HG03354 (cell line): ENCODE data around the gene URI1.
"Not testable (repeated sequence)": the region's sequence is repeated elsewhere in the genome, so short reads cannot be mapped to it uniquely, and the experiment has no call there.

Source experiments
- ATAC-seq: cut with Tn5 transposase; IDR thresholded peaks from one replicate; pipeline ENCODE4 v1.9.1; 2021; ENCODE audit warnings: mild to moderate bottlenecking; ENCODE audit not compliant: unreplicated experiment, poor library complexity, severe bottlenecking

Gene URI1

DNA sequence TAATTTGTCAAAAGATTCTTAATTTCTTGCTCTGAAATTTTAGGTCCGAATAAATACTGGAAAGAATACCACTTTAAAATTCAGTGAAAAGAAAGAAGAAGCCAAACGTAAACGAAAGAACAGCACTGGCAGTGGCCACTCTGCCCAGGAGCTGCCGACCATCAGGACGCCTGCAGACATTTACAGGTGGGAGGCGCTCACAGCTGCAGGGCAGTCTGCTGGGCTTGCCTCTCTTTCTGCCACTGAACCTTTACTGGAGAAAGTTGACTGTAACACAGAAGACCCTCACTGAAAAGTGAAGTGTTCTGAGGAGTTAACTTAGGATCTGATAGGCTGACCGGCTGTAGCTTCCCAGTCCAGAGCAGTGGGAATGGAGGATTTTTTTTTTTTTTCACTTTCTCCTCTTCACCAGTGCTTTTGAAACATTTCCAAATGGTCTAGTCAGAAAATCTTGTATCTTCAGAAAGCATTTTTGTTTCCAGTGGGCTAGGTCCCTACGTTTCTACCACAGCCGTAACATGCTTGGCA, 69.1 kb downstream of the URI1 start:
- no peak for ATAC-seq

DNA sequence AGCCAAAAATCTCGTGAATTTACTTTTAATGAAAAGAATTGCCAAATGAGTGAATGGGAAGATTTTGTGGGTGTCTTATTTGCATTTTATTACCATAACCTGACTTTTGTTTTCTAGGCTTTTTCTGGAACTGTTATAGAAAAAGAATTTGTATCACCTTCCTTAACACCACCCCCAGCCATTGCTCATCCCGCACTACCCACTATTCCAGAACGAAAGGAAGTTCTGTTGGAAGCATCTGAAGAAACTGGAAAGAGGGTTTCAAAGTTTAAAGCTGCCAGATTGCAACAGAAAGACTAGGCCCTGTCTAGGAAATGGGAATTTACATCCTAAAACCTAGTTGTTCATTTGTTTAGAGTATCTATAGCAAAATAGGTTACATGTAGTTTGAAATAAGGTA, 72.7 kb downstream of the URI1 start:
- no peak for ATAC-seq

DNA sequence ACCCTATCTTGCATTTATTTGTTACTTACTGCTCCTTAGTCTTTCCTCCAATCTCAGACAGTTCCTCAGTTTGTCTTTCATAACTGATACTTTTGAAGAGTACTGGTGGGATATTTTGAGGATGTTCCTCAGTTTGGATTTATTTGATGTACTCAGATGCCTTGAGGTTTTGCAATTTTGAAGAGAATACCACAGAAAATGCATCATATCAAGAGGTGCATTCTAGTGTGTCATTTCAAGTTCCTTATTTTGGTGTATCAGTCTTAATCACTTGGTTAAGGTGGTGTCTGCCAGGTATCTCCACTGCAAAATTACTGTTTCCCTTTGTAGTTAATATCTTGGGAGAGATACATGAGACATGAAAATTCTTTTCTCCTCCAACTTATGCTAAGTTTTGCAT, 75.1 kb downstream of the URI1 start:
- ATAC-seq: peak; percentile 69

DNA sequence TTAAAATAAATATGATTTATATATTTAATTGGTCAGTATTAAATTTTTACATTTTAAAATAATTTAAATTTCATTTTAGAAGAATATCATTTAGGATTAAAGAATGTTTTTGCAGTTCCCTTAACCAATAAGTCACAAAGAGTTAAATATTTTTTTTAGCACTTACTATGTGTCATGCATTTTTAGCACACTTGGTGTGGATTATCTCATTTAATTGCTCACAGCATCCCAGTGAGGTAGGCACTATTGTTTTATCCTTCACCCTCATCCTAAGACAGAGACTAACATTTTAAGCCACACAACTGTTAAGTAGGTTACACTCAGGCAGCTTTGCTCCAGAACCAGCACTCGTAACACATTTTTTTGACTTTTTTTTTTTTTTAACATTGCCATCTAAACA, 78.2 kb downstream of the URI1 start:
- no peak for ATAC-seq

DNA sequence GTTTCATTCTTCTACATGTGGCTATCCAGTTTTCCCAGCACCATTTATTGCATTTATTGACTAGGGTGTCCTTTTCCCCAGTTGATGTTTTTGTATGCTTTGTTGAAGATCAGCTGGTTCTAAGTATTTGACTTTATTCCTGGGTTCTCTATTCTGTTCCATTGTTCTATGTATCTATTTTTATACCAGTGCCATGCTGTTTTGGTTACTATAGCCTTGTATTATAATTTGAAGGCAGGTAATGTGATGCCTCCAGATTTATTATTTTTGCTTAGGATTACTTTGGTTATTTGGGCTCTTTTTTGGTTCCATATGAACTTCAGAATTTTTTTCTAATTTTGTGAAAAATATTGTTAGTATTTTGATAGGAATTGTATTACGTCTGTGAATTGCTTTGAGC, 80.6 kb downstream of the URI1 start:
- ATAC-seq: no peak

DNA sequence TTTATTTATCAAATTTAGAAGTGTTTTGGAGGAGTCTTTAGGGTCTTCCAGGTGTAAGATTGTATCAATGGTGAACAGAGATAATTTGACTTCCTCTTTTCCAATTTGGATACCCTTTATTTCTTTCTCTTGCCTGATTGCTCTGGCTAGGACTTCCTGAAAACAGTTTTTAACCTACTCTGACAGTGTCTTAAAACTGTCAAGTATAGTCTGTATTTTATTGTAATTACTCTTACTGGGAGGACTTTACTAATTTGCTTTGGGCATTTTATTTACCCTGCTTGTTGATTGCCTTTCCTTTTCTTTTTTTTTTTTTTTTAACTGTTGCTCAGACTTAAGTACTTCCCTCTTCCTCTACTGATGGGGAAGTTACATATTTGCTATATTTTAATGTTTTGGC, 81.3 kb downstream of the URI1 start:
- no peak for ATAC-seq

DNA sequence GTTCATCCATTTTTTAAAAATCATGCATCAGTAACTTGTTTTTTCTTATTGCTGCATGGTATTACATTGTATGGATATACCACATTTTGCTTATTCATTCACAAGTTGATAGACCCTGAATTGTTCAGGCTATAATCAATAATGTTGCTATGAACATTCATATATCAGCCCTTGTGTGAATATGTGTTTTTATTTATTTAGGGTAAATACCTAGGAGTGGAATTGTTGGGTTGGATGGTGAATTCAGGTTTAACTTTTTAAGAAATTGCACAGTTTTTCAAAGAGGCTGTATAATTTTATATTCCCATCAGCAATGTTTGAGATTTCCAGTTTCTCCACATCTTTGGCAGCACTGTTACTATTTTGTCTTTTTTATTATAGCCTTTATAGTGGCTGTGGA, 82.1 kb downstream of the URI1 start:
- no peak for ATAC-seq

DNA sequence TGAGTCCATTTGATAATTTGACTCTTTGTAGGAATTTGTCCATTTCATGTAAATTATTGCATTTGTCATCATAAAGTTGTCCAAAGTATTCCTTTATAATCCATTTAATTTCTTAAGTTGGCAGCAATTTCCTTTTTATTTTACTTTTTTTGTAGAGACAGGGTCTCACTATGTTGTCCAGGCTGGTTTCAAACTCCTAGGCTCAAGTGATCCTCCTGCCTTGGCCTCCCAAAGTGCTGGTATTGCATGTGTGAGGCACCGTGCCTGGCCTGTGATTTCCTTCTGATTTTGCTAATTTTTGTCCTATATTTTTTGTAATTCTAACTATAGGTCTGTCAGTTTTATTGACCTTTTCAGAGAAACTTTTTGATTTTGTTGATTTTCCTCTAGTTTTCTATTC, 84.9 kb downstream of the URI1 start:
- ATAC-seq: no peak

DNA sequence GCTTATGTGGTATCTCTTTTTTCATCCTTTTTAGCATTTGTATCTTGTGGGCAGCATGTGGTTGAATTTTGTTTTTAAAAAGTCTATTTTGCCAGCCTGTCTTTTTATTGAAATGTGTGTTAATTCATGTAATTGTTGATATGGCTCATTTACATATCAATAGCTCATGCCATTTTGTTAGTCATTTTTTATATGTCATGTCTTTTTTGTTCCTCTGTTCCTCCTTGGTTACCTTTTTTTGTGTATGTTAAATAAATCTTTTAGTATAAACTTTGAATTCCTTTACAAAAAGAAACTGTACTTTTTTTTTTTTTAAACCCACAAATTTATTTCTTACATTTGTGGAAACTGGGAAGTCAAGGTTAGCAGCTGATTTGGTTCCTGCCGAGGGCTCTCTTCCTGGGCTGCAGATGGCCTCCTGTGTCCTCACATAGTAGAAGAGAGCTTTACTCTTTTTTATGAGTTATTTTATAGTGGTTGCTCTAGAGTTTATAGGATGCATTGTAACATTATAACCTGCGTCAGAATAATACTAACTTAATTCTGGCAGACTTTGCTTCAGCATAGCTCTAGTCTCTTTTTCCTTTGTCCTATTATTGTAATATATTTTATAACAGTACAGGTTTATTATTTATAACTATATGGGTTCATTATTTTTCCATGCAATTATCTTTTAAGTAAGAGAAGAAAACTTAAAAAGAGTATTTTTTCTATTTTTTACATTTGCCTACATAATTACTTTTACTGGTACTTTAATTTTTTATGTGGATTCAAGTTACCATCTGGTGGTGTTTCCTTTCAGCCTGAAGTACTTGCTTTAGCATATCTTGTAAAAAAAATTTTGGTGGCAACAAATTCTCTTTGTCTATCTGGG, 86.3 kb downstream of the URI1 start:
- no peak for ATAC-seq

DNA sequence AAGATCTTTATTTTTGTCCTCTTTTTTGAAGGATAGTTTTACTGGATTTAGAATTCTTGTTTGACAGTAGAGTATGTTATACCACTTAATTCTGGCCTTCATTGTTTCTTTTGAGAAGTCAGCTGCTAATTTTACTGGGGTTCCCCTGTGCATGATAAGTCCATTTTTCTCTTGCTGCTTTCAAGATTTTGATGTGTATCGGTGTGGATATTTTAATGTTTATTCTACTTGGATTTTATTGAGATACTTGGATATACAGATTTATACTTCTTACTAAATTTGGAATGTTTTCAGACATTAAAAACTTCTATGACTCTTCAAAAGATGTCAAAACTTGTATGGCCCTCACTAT, 86.9 kb downstream of the URI1 start:
- no peak for ATAC-seq

DNA sequence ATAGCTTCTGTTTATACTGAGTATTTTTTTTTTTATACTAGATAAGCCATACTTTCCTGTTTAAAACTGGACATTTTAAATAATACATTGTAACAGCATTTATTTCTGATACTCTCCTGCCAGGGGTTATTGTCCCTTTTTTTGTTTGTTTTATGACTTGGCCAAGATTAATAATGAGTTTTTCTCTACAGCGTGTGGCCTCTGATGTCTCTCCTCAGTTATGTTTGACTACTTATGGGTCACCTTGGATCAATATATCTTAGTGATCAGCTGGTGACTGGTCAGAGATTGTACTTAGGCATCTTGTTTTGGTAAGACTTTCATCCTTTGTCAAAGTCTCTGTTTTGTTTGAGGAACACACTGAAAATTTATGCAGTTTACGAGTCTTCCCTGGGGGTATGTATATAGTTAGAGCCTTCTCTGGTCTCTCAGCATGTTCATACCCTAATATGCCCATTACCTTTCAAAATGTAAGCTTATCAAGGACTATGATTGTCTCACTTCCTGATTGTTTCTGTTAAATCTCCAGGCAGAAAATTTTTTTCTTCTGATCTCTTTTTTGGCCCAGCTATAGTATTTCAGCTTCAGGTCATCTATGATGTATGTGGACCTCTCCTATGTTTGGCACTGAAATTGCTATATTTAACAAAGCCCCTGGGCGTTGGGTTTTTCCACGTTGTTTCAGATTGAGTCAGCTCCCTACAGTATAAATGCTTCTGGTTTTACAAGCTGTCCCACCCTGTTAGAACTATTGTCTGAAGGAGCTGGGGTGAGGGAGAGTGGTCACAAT, 87.9 kb downstream of the URI1 start:
- no peak for ATAC-seq

DNA sequence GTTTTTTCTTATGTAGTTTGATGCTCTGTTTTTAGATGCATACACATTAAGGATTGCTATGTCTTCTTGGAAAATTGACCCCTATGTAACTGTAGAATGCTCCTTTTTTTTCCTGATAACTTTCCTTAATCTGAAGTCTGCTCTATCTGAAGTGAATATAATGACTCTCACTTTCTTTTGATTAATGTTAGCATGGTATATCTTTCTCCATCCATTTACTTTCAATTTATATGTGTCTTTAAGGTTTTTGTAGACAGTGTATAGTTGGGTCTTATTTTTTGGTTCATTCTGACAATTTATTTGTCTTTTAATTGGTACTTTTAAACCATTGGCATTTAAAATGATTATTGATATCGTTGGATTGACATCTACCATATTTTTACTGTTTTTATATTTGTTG, 92.3 kb downstream of the URI1 start:
- no peak for ATAC-seq

DNA sequence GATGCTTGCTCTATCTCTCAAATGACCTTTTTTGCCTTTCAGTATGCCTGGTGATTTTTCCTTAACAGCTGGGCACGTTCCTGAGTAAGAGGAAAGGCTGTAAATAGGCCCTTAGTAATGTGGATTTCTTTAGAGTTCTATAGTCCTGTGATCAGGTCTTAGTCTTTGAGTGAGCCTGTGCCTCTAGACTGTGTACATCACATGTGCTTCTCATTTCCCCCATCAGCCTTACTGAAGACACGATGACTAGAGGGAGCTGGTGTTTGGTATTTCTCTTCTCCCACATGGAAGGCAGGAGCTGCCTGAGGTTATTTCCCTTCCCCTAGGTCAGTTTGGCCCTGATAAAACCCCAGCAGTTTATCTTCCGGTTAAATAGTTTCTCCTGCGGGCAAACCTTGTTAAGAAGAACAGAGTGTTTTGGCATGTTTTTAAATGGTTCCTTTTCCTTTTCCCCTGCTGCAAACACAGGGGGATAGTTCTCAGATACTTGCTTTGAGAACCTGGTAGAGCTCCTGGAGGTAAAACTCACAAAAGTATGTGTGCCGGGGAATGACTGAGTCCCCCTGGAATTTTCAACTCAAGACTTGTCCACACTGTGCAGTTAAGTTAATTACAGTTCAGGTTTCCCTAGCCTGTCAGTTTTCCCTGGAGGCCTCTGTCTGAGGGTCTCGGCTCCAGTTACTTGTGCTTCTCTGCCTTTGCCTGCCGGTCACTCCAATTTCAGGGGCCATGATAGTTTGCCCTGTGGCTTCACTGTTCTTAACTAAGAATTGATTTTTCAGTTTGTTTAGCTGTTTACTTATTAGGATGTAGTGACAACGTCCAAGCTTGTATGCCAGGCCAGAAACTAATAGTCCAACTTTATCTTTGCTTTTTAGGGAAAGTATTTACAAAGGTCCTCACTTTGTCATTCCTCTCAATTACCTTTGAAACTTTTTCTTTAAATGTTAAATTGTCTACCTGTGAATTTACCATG, 94.4 kb downstream of the URI1 start:
- no peak for ATAC-seq

DNA sequence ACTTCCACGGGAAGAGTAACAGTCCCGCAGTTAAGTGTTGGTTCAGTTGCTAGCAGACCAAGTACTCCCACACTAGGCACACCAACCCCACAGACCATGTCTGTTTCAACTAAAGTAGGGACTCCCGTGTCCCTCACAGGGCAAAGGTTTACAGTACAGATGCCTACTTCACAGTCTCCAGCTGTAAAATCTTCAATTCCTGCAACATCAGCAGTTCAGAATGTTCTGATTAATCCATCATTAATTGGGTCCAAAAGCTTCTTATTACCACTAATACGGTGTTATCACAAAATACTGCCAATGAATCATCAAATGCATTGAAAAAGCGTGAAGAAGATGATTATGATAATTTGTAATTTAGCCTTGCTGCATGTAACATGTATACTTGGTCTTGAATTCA, 95.8 kb downstream of the URI1 start:
- no peak for ATAC-seq

DNA sequence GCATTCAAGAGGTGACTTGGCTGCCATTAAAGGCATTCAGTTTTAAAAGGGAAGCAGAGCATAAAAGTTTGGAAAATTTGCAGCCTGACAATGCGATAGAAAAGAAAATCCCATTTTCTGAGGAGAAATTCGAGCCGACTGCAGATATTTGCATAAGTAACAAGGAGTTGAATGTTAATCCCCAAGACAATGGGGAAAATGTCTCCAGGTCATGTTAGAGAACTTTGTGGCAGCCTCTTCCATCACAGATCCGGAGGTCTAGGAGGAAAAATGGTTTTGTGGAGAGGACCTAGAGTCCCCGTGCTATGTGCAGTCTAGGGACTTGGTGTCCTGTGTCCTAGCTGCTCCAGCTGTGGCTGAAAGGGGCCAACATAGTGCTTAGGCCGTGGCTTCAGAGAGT, 99.9 kb downstream of the URI1 start:
- not testable (repeated sequence) for ATAC-seq

DNA sequence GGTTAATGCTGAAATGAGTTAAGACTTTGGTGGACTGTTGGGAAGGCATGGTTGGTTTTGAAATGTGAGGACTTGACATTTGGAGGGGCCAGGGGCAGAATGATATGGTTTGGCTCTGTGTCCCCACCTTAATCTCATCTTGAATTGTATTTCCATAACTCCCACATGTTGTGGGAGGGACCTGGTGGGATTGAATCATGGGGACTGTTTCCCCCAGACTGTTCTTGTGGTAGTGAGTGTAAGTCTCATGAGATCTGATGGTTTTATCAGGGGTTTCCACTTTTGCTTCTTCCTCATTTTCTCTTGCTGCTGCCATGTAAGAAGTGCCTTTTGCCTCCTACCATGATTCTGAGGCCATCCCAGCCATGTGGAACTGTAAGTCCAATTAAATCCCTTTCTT, 101.0 kb downstream of the URI1 start:
- ATAC-seq: not testable (repeated sequence)

DNA sequence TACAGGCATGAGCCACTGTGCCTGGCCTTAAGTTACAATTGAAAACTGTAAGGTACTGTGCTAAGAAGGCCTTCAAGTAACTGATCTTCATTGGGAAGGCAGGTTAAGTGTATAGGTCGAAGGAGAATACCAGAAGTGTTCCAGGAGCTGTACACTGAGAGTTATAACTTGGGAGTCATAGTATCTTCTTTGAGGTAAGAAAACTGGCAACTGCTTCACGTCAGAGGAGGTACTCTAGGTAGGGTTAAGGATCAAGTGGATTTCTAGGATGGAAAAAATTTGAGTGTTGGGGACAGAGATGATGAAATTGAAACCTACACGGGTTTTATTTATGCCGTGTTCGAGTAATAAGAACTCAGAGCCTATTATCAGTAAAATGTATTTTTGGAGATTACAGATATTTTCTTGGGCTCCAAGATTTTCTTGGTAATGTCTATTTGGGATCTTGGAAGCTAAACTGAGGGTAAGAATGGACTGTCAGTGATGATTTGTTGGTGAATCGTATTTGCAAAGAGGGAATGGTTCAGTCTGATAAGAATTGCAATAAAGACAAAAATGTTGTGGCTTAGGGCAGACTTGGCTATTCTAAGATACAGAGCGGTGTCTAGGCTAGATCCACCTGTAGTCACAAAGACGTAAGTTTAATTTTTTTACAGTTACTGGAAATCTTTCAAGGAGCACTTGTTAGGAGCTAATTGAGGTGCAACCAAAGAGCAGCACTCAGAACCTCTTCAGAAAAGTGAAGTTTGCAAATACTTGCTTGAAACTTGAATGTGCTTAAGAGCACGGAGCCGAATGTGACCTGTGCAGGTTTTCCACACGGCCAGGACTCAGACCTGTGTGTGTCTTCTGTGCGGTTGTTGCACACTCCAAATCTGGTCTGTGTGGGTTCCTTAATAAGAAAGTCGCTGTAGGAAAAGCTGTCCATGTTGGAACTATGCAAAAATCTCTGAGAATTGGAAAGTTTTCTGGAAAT, 102.5 kb downstream of the URI1 start:
- no peak for ATAC-seq

DNA sequence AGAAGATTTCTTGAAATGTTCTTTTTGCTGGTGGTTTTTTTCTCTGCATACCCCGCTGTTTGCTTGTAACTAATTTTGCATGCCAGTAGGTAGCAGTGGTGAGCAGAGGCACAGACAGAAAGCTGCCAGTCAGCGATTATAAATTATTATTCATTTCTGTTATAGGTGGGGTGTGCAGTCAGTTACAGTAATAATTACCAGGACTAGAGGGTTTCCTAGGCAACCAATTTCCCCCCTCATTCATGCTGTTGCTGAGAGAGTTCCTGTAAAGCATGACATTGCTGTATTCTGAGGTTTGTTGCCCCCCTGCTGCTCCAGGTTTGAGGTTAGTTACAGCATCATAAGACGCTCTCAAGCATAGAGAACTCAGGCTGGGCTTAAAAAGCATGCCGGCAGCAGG, 104.5 kb downstream of the URI1 start:
- ATAC-seq: peak; percentile 93

DNA sequence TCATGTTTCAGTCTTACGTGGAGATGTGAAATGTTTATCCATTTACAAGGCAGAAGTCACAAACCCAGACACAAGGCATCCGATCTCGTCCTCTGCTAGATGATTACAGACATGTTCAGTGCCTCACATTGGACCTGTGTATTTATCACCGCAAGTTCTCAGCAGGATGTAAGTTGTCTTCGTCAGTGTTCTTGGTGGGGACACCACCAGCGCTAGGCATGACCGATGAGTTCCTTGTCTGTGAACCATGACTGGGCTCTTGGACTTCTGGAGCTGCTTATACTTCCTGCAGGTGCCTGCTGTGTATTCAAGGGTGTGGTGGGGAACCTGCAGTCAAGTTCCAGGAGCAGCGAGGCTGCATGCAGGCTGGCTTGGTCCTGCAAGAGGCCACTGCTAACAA, 105.4 kb downstream of the URI1 start:
- ATAC-seq: no peak
